Measurements from ENCODE around the gene FAR2.

FAR2 gene

DNA sequence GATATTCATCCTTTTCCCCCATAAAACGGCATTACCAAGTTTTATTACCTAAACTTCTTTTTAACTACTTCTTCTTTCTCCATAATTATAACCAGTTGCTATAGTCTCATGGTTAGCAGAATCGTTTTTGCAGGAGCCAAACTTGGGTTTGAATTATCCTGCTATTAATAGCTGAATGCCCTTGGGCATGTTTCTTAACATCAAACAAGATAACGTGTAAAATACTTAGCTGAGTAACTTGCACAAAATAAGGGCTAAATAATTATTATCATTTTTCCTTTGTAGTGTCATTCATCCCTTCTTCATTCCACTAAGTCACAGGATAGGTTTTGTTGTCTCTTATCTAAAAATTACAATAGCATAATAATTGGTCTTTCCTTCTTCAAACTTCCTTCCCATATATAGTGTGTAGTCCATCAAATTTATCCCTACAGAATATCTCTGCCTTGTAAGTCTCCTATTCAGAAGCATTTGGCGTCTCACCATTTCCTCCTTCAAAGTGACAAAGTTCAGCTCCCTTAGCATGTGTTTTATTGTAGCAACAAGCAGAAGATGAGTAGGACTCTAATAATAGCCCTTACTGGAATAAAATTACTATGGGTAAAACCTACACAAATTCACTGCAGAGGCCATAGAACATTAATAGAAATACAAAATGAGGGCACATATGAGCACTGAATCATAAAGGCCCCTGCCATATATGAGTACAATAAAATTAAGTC lies 63.8 kb downstream of the FAR2 start:
- H3K9ac ChIP-seq (ENCODE audit: low read length) = no peak overlapping the region
- no peak overlapping the region for H2AFZ ChIP-seq (ENCODE audit: low read depth, low read length, severe bottlenecking)

DNA sequence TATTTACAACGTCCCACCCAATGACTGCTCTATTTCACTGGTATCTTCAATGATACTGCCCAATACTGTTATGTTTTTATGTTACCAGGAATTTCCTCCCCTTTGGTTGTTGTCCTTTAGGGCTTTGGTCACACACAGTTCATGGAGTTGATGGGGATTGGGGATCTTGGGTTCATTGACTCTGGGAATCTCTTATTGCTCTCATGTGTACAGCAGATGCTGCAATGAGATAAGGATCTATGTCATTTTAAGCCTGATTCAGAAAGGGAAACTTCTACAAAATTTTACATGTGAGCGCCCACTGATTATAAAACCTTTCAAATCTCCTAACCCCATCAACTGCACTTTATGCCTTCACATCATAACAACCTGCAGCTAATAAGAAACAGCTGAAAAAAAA lies 67.2 kb downstream of the FAR2 start:
- Histone ChIP-seq H3F3A (ENCODE audit: insufficient read depth) (no peaks in the 10 kb centered on the region), H4K20me1 (ENCODE audit: low read depth, low read length) (no peaks in the 10 kb centered on the region), H3K4me2 (ENCODE audit: low read depth, low read length, poor library complexity, severe bottlenecking) (no peak overlapping the region), H3K9me2 (replicated peaks; ENCODE audit: insufficient read depth, low read length) (no peaks in the 10 kb centered on the region), H3K4me3 (ENCODE audit: insufficient read depth, low read length, poor library complexity, severe bottlenecking) (no peak overlapping the region), H3K36me3 (ENCODE audit: low read length) (no peaks in the 10 kb centered on the region), H3K9me3 (ENCODE audit: insufficient read depth, low read length) (no peaks in the 10 kb centered on the region), H2AFZ (ENCODE audit: low read depth, low read length, severe bottlenecking) (no peak overlapping the region), H3K79me2 (ENCODE audit: insufficient read depth, low read length) (no peaks in the 10 kb centered on the region), H3K27ac (ENCODE audit: low read depth, low read length) (no peak overlapping the region), H3K27me3 (ENCODE audit: low read length) (no peaks in the 10 kb centered on the region), H3K9ac (ENCODE audit: low read length) (no peak overlapping the region)
- TF ChIP-seq EZH2phosphoT487 (conservative IDR thresholded peaks at IDR 0.05; ENCODE audit: low read length) (no peak), CTCF (IDR thresholded peaks at IDR 0.05; ENCODE audit: insufficient read depth, low read length, poor library complexity, severe bottlenecking) (no peak)

More for the DNA sequence above, 63.8 kb downstream of the FAR2 start:
- Histone ChIP-seq H3K36me3 (ENCODE audit: low read length) (no peaks in the 10 kb centered on the region), H3K27ac (ENCODE audit: low read depth, low read length) (no peak overlapping the region), H3F3A (ENCODE audit: insufficient read depth) (no peaks in the 10 kb centered on the region), H3K27me3 (ENCODE audit: low read length) (no peaks in the 10 kb centered on the region), H3K9me3 (ENCODE audit: insufficient read depth, low read length) (no peaks in the 10 kb centered on the region), H3K79me2 (ENCODE audit: insufficient read depth, low read length) (no peaks in the 10 kb centered on the region), H4K20me1 (ENCODE audit: low read depth, low read length) (no peaks in the 10 kb centered on the region), H3K4me2 (ENCODE audit: low read depth, low read length, poor library complexity, severe bottlenecking) (no peak overlapping the region), H3K9me2 (replicated peaks; ENCODE audit: insufficient read depth, low read length) (no peaks in the 10 kb centered on the region), H3K4me3 (ENCODE audit: insufficient read depth, low read length, poor library complexity, severe bottlenecking) (no peak overlapping the region)
- no peak for TF ChIP-seq EZH2phosphoT487 (conservative IDR thresholded peaks at IDR 0.05; ENCODE audit: low read length)
- TF ChIP-seq CTCF (IDR thresholded peaks at IDR 0.05; ENCODE audit: insufficient read depth, low read length, poor library complexity, severe bottlenecking) = no peak

DNA sequence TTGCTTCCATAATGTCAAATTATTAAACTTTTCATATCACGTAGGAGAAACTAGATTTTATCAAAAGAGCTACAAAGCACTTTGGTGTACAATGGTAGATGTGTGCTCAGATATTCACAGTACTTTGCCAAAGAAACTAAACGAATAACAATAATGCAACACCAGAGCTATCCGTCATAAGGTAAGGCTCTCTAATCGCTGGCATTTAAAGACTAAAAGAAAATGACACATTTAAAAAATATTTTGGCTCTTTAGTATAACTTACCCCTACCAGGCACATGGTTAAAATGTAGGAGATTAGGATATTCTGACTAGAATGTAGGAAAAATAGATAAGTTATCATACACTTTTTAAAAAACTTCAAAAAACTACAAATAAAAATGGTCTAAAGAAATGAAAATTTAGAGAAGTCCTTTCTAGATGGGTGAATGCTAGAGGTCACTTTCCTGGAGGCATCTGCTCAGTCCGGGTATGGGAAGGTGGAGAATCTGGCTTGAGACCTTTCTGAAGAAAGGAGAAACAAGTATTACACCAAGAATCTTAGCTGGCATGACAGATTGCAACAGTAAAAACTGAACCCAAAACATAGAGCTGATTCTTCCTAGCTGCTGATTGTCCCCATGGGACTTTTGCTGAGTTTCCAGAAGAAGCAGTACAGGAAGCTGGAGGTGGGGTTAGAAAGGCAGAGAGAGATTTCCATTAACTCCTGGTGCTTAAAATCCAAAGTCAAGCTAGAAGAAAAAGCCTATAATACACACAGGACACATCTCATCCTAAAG lies 67.9 kb downstream of the FAR2 start:
- no peaks in the 10 kb centered on the region for H4K20me1 ChIP-seq (ENCODE audit: low read depth, low read length)
- no peak overlapping the region for H2AFZ ChIP-seq (ENCODE audit: low read depth, low read length, severe bottlenecking)
- no peak overlapping the region for H3K9ac ChIP-seq (ENCODE audit: low read length)
- H3K27me3 ChIP-seq (ENCODE audit: low read length) = no peaks in the 10 kb centered on the region
- TF ChIP-seq EZH2phosphoT487 (conservative IDR thresholded peaks at IDR 0.05; ENCODE audit: low read length) (no peak), CTCF (IDR thresholded peaks at IDR 0.05; ENCODE audit: insufficient read depth, low read length, poor library complexity, severe bottlenecking) (no peak)
- no peaks in the 10 kb centered on the region for H3K36me3 ChIP-seq (ENCODE audit: low read length)
- H3K4me2 ChIP-seq (ENCODE audit: low read depth, low read length, poor library complexity, severe bottlenecking) = no peak overlapping the region
- H3K9me2 ChIP-seq (replicated peaks; ENCODE audit: insufficient read depth, low read length) = no peaks in the 10 kb centered on the region
- no peaks in the 10 kb centered on the region for H3K79me2 ChIP-seq (ENCODE audit: insufficient read depth, low read length)
- no peaks in the 10 kb centered on the region for H3F3A ChIP-seq (ENCODE audit: insufficient read depth)
- H3K4me3 ChIP-seq (ENCODE audit: insufficient read depth, low read length, poor library complexity, severe bottlenecking) = no peak overlapping the region
- no peak overlapping the region for H3K27ac ChIP-seq (ENCODE audit: low read depth, low read length)
- no peaks in the 10 kb centered on the region for H3K9me3 ChIP-seq (ENCODE audit: insufficient read depth, low read length)

All from SU-DHL-6 (cell line).